Loucy (cell line): ENCODE data around the gene BAG1.

Experiments
- EZH2phosphoT487 ChIP-seq: fragments of 200-600 bp; IDR thresholded peaks from 2 replicates; pipeline ENCODE4 v1.6.1; 2018; ENCODE audit warnings: antibody characterized with exemption, mild to moderate bottlenecking, moderate library complexity, borderline replicate concordance
- TF ChIP-seq, protein P1 (sequence below): fragments of 200-600 bp; sonication (generic); conservative IDR thresholded peaks from 2 replicates; pipeline ENCODE4 v1.5.1; 2014; ENCODE audit warnings: mild to moderate bottlenecking, antibody characterized with exemption, low read length

DNA sequence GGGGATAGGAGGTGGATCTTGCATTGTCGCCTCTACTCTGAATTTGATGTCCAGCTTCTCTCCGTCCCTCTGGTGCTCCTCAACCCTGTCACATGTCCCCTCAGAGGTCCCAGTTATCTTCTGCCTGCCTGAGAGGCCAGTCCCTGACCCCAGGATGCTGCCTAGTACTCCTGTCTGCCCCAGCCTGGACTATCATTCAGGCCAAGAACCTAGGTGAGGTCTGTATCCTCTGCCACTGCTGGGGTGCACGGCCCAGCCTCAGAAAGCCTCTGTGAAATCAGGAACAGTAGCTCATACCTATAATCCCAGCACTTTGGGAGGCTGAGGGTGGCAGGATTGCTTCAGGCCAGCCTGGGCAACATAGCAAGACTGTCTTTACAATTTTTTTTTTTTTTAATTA, 15.9 kb downstream of the BAG1 start:
- TF ChIP-seq, protein P1, sequence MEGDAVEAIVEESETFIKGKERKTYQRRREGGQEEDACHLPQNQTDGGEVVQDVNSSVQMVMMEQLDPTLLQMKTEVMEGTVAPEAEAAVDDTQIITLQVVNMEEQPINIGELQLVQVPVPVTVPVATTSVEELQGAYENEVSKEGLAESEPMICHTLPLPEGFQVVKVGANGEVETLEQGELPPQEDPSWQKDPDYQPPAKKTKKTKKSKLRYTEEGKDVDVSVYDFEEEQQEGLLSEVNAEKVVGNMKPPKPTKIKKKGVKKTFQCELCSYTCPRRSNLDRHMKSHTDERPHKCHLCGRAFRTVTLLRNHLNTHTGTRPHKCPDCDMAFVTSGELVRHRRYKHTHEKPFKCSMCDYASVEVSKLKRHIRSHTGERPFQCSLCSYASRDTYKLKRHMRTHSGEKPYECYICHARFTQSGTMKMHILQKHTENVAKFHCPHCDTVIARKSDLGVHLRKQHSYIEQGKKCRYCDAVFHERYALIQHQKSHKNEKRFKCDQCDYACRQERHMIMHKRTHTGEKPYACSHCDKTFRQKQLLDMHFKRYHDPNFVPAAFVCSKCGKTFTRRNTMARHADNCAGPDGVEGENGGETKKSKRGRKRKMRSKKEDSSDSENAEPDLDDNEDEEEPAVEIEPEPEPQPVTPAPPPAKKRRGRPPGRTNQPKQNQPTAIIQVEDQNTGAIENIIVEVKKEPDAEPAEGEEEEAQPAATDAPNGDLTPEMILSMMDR: no peak
- TF ChIP-seq EZH2phosphoT487: no peak
